ENCODE data around the gene APBB1IP. TPM values are rescaled to one million over a fixed set of nuclear protein-coding genes. Genes with fewer than 3 reads are reported as not detected.
A peak's percentile ranks its signal among the peaks of the same experiment; 100 is the strongest.

APBB1IP gene
- total and polyA plus RNA-seq, 2 donors (not counting 1 experiment from before 2014, with no cell fraction given): 60.1 to 97.0 TPM

GRCh38 chr10:26448292-26448691 is 10.2 kb downstream of the APBB1IP start:
- POLR2A ChIA-PET: interaction anchor here (1.3 to 1.7 kb wide), 2 partner anchors 9 to 23 kb away, joined by 4 to 6 read pairs; no protein-coding TSS in a partner anchor
- Histone ChIP-seq H3K9me3 (ENCODE audit: control extremely low read depth in 1 of 3, control insufficient read depth in 2 of 3, insufficient read depth in 1 of 3, low read length in 2 of 3) (peaks cover 0 to 4% (median 0%) of the 10 kb centered on the region in 3 donors), H3K27ac (ENCODE audit: low read length in 2 of 2) (peak overlapping the region; percentile 91 to 96), H3K4me1 (ENCODE audit: control insufficient read depth in 2 of 2, insufficient read depth in 2 of 2, low read length in 2 of 2) (peaks cover 71 to 74% of the 10 kb centered on the region in 2 donors), H2AFZ (ENCODE audit: insufficient read depth, low read depth, low read length, poor library complexity, severe bottlenecking) (peak overlapping the region; percentile 44), H3K4me2 (replicated peaks; ENCODE audit: low read depth, low read length, poor library complexity, severe bottlenecking) (peak overlapping the region; percentile 74), H4K20me1 (ENCODE audit: control insufficient read depth, insufficient read depth, low read length, poor library complexity, severe bottlenecking) (no peaks in the 10 kb centered on the region), H3K27me3 (replicated peaks in 1 of 4; ENCODE audit: control extremely low read depth in 1 of 4, control insufficient read depth in 3 of 4, insufficient read depth in 4 of 4, low read length in 3 of 4) (no peaks in the 10 kb centered on the region), H3K9ac (ENCODE audit: low read length) (peak overlapping the region; percentile 63), H3K4me3 (ENCODE audit: control extremely low read depth in 1 of 5, extremely low read depth in 1 of 5, insufficient read depth in 1 of 5, low read depth in 2 of 5, low read length in 4 of 5) (peak overlapping the region in 4 of 5 experiments; percentile 28 to 61 (median 39)), H3K36me3 (replicated peaks in 1 of 2; ENCODE audit: control extremely low read depth in 1 of 2, control insufficient read depth in 1 of 2, extremely low read depth in 1 of 2, insufficient read depth in 2 of 2, low read length in 1 of 2) (peaks cover 14 to 32% of the 10 kb centered on the region in 2 experiments), H3K79me2 (ENCODE audit: control insufficient read depth, insufficient read depth, low read length) (peaks cover 88% of the 10 kb centered on the region)
- Mint-ChIP-seq H3K9me3 (ENCODE audit: insufficient read depth) (no peaks in the 10 kb centered on the region), H3K27ac (peak overlapping the region; percentile 96), H3K27me3 (no peaks in the 10 kb centered on the region), H3K4me1 (peaks cover 85% of the 10 kb centered on the region), H3K4me3 (peak overlapping the region; percentile 79)
- TF ChIP-seq CTCF (IDR thresholded peaks at IDR 0.05): peak; percentile 19
- TF ChIP-seq EZH2 (IDR thresholded peaks at IDR 0.05; ENCODE audit: borderline replicate concordance, insufficient read depth, low read depth, low read length, poor library complexity, severe bottlenecking): no peak
- CTCF ChIA-PET: interaction anchor here (1.4 to 2.4 kb wide), 2 partner anchors 9 to 32 kb away, joined by 3 to 11 read pairs; no protein-coding TSS in a partner anchor
- intact Hi-C loops (cut with micrococcal nuclease): loop anchor here (1.0 to 10.0 kb wide), 4 partner anchors 10 to 417 kb away; partner anchors contain the start of genes ABI1 and APBB1IP
- ATAC-seq (ENCODE audit: low read depth) (peak; percentile 34), DNase-seq (no peak)

Data from B cell (primary cell).